ENCODE data around the gene PMIS2. TPM values are rescaled to one million over a fixed set of nuclear protein-coding genes. Genes with fewer than 3 reads are reported as not detected.
A peak's percentile ranks its signal among the peaks of the same experiment; 100 is the strongest.

The PMIS2 gene
- total RNA-seq, 1 donor from 2014 or later = not detected

DNA sequence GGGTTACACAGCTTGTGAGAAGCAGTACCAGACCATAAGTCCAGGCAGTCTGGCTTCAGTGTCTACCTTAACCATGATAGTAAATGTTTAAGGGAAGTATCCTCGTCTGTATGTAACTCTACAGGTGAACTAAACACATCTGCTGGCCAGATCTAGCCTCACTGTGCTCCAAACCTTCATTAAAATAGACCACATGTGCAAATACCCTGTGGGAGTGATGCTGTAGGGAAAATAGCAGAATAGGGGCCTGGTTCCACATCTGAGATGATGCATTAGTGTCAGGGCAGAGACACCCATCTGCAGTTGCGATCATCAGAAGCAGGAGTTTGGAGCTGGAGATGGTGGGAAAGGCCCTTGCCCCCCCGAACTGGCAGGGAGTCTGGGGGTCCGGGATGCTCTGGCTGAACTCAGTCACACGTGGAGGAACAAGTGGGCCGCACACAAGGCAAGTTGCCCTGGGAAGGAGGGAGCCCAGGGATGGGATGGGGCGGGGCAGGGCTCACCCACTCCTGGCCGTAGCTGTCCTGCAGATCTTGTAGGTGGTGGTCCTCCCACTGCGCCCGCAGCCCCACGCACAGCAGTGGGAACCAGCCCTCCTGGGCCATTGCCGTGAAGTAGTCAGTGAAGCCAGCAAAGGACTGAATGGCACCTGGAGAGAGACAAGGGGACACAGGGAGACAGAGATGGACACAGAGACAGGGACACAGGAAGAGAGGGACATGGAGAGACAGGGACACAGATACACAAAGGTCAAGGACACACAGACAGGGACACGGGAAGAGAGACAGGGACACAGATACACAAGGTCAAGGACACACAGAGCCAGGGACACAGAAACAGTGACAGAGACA lies 33.2 kb upstream of the PMIS2 start:
- Mint-ChIP-seq H3K27ac (ENCODE audit: unreplicated experiment) (no peak overlapping the region), H3K27me3 (ENCODE audit: unreplicated experiment) (peaks cover 29% of the 10 kb centered on the region), H3K36me3 (ENCODE audit: low read depth, unreplicated experiment) (peaks cover 11% of the 10 kb centered on the region), H3K4me1 (ENCODE audit: unreplicated experiment) (peaks cover 3% of the 10 kb centered on the region), H3K9me3 (ENCODE audit: unreplicated experiment) (no peaks in the 10 kb centered on the region), H3K4me3 (ENCODE audit: unreplicated experiment) (no peak overlapping the region)
- TF ChIP-seq, protein P1, sequence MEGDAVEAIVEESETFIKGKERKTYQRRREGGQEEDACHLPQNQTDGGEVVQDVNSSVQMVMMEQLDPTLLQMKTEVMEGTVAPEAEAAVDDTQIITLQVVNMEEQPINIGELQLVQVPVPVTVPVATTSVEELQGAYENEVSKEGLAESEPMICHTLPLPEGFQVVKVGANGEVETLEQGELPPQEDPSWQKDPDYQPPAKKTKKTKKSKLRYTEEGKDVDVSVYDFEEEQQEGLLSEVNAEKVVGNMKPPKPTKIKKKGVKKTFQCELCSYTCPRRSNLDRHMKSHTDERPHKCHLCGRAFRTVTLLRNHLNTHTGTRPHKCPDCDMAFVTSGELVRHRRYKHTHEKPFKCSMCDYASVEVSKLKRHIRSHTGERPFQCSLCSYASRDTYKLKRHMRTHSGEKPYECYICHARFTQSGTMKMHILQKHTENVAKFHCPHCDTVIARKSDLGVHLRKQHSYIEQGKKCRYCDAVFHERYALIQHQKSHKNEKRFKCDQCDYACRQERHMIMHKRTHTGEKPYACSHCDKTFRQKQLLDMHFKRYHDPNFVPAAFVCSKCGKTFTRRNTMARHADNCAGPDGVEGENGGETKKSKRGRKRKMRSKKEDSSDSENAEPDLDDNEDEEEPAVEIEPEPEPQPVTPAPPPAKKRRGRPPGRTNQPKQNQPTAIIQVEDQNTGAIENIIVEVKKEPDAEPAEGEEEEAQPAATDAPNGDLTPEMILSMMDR (IDR thresholded peaks at IDR 0.05; ENCODE audit: unreplicated experiment) = no peak
- DNase-seq (ENCODE audit: low spot score) = no peak

DNA sequence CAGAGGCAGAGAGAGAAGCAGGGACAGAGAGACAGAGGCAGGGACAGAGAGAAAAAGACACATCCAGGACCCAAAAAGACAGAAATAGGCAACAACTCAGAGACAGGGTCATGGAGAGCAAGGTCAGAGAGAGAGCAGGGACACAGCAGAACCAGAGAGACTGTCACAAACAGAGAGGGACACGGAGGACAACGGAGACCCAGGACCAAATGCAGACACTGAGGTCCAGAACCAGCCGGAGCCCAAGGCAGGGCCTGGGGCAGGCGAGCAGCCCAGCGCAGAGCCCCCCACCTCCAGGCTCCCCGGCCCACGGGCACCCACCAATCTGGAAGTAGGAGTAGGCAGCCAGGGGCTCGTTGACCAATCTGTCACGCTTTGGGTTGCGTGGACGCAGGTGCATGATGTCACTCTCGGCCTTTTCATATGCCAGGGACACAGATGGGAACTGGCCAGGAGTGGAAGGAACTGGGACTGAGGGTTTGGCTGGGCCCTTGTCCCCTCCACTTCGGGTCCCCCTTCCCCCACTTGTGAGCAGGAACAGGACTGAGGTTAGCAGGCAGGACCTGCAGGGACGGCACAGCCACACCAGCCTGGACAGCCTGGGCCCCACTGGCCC lies 32.5 kb upstream of the PMIS2 start:
- no peaks in the 10 kb centered on the region for H3K9me3 Mint-ChIP-seq (ENCODE audit: unreplicated experiment)
- peaks cover 11% of the 10 kb centered on the region for H3K36me3 Mint-ChIP-seq (ENCODE audit: low read depth, unreplicated experiment)
- H3K27ac Mint-ChIP-seq (ENCODE audit: unreplicated experiment) = no peak overlapping the region
- no peak overlapping the region for H3K4me3 Mint-ChIP-seq (ENCODE audit: unreplicated experiment)
- H3K27me3 Mint-ChIP-seq (ENCODE audit: unreplicated experiment) = peaks cover 30% of the 10 kb centered on the region
- DNase-seq (ENCODE audit: low spot score) = no peak
- peaks cover 3% of the 10 kb centered on the region for H3K4me1 Mint-ChIP-seq (ENCODE audit: unreplicated experiment)
- TF ChIP-seq, protein P1 (IDR thresholded peaks at IDR 0.05; ENCODE audit: unreplicated experiment) = no peak

DNA sequence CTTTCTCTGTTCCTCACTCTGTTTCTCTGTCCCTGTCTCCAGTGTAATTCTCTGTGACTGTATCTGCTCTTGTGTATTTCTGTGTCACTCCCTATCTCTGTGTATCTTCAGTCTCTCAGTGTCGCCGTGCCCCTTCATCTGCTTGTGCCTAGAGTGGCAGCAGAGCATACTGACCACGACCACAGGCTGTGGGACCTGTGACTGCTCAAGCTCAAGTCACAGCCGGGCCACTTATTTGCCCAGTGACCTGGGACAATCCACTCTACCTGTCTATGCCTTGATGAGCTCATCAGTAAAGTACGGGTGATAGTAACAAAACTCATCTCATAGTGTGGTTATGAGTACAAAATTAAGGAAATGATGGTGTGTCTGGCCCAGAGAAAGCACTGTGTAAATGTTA lies 31.9 kb upstream of the PMIS2 start:
- TF ChIP-seq, protein P1 (IDR thresholded peaks at IDR 0.05; ENCODE audit: unreplicated experiment) = no peak
- no peak for DNase-seq (ENCODE audit: low spot score)
- peak overlapping the region; percentile 4 for H3K4me3 Mint-ChIP-seq (ENCODE audit: unreplicated experiment)
- no peaks in the 10 kb centered on the region for H3K9me3 Mint-ChIP-seq (ENCODE audit: unreplicated experiment)
- peaks cover 3% of the 10 kb centered on the region for H3K4me1 Mint-ChIP-seq (ENCODE audit: unreplicated experiment)
- H3K36me3 Mint-ChIP-seq (ENCODE audit: low read depth, unreplicated experiment) = peaks cover 11% of the 10 kb centered on the region
- no peak overlapping the region for H3K27ac Mint-ChIP-seq (ENCODE audit: unreplicated experiment)
- H3K27me3 Mint-ChIP-seq (ENCODE audit: unreplicated experiment) = peaks cover 29% of the 10 kb centered on the region

DNA sequence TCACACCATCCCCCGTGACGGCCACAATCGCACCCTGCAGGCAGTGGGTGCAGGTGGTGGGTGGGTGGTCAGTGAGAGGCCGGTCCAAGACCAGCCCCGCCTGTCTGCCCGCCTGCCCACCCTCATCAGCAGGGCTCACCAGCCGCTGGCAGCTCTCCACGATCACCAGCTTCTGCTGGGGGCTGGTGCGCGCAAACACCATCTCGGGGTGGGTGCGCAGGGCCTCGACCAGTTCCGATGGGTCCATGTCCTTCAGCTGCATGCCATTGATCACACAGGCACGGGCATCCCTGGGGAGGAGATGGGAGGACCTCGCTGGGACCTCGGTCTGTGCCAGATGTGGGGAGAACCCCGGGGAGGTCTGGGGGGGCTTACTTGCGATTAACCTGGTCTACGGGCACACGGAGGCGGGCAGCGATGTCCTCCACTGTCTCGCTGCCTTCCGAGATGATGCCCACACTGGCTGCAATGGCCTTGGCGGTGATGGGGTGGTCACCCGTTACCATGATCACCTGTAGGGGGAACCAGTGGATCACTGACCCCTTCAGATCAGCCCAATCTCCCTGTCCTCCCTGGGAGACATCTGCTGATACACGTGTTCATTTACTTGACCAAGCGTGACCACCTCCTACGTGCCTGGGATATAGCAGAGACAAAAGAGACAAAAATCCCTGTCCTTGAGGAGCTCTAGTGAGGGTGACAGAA lies 30.5 kb upstream of the PMIS2 start:
- Mint-ChIP-seq H3K27me3 (ENCODE audit: unreplicated experiment) (peaks cover 34% of the 10 kb centered on the region), H3K9me3 (ENCODE audit: unreplicated experiment) (no peaks in the 10 kb centered on the region), H3K4me3 (ENCODE audit: unreplicated experiment) (no peak overlapping the region), H3K27ac (ENCODE audit: unreplicated experiment) (no peak overlapping the region), H3K4me1 (ENCODE audit: unreplicated experiment) (peaks cover 3% of the 10 kb centered on the region), H3K36me3 (ENCODE audit: low read depth, unreplicated experiment) (peaks cover 11% of the 10 kb centered on the region)
- peak; percentile 56 for DNase-seq (ENCODE audit: low spot score)
- TF ChIP-seq, protein P1 (IDR thresholded peaks at IDR 0.05; ENCODE audit: unreplicated experiment) = no peak

All from endothelial cell (in vitro differentiated cells).